T1000 (cell line): ENCODE results near the gene LZTFL1.

Experiments used
- DNase-seq: peaks from one replicate; lab custom pipeline; 2025; ENCODE audit warnings: mixed read lengths; lab: John Stamatoyannopoulos, UW

Gene LZTFL1, protein sequence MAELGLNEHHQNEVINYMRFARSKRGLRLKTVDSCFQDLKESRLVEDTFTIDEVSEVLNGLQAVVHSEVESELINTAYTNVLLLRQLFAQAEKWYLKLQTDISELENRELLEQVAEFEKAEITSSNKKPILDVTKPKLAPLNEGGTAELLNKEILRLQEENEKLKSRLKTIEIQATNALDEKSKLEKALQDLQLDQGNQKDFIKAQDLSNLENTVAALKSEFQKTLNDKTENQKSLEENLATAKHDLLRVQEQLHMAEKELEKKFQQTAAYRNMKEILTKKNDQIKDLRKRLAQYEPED

DNA sequence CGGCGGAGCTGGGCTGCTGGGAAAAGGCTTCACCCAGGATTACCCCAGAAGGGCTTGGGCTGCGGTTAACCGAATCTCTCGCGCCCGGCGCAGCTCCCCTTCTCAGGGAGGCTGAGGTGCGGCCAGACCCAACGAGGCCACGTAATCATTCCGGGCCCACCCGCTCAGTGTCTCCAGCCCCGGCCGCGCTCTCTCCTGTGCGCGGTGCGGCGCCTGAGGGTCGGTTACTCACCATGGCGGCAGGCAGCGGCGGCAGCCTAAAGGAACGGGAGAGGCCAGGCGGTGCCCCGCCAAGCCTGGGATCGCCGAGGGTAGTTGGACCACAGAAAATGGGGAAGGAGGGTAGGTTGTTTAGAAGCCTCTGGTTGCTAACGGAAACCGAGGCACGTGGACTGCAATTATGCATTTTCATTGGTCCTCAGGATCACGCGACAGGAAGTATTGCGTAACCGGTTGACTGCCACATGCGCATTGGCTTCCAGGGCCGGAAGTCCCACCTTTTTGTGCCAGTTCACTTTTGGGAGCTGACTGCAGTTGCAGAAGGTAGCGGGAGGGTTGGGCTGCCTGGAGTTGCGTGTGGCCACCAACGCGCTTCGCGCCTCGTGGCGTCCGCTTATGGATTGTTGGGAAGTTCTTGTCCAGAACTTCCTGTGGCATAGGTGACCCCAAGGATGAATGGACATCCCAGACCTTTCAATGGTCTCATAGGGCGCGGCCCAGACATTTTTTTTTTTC is at the start of gene LZTFL1:
Gene LZTFL1, minus strand, starts transcription at position 363 of the 735 bp plus-strand sequence. Its CDS starts 128 bp downstream, at position 235.
- peak; percentile 94 for DNase-seq

DNA sequence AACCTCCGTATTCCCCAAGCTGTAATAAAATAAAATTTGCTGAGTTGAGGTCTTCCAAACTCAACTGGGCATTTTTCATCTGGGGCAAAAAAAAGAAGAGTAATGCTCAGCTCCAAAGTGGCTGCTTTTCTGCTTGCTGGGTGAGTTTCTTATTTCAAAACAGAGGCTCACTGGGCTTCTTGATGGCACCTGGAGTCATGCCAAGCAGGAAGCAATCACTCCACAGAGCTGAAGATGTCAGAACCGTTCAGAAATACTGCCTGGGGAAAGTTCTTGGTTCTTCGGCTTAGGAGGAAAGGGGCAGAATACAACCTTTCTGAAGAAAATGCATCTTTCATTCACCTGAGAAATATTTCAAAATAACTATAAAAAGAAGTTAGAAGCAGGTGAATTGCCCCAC is 48.5 kb upstream of the LZTFL1 start:
- no peak for DNase-seq

DNA sequence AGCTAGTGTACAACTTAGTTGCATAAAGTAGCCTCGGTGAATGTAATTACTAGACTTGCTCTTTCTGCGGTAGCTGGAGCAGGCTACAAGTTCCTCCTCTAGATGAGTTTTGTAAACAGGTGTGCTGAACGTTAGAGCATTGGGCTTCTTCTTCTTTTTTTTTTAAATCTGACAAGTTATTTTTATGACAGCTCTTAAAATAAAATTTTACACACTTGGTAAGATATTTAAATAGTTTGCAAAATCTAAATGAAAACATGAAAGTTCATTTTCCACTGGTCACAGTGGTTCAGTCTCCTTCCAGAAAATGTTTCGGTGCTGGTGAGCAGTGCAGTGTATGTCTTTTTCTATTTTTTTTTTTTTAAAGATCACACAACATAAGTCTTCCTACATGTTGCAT is 47.4 kb upstream of the LZTFL1 start:
- DNase-seq, result no peak

DNA sequence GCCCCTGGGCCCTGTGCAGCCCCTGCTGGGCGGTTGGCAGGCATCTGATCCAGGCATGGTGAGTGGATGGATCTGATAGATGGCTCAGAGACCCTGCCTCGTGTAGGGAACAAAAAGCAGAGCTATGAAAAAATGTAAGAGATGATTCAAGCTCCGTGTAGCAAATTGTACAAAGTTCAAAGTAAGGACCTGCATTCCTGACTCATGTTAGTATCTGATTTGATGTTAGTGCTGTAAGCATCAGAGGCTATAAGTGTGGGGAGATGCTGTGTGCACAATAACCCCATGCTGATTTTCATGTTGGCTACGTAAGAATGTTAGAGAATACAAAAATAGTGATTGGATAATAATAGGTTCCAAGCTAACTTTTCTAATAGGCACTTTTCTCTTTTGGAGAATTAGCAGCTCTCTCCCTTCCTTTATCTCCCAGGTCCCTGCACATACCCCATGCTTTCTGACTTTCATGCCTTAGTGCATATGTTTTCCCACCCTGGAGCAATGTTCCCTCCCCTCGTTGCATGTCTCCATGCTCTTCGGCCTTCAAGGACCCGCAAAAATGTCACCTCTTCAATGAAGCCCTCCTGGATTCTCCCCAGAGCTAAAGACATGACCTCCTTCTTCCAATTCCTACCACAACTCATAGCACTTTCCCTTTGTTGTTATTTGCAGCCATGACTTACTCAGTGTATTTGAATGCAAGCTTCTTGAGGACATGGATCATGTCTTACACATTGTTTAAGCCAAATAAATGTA is 46.0 kb upstream of the LZTFL1 start:
- no peak for DNase-seq

DNA sequence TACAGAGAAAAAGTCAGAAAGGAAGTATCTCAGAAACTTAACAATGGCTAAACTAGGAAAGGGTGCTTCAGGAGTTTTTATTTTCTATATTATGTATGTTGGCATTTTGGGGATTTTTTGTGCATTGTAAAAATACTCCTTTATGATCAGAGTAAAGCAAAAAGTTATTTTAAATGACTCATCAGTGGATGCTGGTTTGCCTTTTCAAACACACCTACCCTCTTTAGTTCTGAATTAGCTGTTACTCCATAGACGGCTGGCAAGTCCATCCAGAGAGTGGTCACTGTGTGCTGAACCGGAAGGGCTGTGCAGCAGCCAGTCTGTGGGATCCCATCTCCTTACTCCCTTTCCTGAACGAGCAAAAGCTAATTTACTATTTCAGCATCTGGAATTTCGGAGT is 45.4 kb upstream of the LZTFL1 start:
- DNase-seq, result no peak

DNA sequence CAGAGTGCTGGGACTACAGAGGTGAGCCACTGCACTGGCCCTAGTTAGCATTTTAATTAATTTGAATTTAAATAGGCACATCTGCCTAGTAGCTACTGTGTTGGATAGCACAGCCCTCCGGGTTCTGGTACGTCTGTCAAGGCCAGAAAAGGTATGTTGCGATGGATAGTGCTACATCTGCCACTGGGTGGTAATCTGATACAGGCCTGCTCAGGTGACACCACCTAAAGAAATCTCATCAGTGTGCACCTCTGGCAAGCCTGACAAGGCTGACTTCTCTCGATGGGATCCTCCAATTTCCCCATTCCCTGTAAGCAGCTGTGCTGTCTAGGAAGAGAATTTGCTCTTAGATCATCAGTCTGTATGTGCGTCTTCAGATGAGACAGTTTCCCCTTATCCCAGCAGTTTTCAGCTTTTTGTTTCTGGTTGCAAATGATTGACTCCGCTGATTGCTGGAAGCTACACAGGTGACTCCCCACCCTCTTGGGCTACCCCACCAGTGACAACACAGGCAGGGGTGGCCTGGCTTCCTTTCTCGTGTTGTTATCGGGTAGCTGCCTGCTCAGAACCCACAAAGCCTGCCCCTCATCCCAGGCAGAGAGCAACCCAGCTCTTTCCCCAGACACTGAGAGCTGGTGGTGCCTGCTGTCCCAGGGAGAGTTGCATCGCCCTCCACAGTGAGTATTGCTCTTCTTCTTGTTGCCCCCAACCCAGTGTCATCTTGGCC is 44.2 kb upstream of the LZTFL1 start, which contains the start of gene CCR9:
Gene CCR9, plus strand, starts transcription at position 565 of the 727 bp plus-strand sequence. CDS start 8,391 bp downstream, outside the sequence.
- DNase-seq, result no peak

DNA sequence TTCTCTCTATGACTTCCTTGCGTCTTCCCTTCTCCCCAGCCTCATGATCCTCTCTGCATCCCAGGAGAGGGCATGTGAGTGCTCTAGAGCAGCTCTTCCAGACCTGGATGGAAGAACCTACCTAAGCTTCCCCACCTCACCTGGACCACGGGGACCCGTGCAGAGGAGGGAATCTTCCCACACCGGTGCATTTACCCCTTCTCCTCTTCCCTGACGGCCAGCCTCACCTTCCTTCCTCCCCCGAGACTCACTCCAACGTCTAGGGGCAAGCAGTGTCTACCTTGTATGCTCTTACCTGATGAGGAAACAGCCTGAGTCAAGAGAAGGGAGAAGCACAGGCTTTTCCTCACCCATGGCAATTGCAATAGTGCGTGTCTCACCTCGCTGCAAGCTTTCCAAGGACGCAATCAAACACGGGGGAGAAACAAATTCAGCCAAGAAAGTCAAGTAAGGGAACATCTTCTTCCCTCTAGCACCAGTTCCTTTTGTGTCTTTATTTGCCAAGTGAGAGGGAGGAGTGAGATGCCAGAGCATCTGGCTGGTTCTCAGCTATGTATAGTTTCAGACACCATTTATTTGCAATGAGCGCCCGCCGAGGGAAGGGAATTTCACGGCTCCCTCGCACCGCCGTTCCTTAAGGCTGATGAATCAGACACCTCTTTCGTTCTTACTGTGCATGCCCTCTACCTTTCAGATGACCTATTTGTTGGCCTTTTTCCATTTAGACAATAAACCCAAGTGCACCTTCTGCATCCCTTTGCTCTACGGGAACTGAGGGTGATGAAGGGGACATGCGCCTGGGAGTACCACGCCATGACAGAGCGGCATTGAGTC is 42.7 kb upstream of the LZTFL1 start:
- DNase-seq, result no peak

DNA sequence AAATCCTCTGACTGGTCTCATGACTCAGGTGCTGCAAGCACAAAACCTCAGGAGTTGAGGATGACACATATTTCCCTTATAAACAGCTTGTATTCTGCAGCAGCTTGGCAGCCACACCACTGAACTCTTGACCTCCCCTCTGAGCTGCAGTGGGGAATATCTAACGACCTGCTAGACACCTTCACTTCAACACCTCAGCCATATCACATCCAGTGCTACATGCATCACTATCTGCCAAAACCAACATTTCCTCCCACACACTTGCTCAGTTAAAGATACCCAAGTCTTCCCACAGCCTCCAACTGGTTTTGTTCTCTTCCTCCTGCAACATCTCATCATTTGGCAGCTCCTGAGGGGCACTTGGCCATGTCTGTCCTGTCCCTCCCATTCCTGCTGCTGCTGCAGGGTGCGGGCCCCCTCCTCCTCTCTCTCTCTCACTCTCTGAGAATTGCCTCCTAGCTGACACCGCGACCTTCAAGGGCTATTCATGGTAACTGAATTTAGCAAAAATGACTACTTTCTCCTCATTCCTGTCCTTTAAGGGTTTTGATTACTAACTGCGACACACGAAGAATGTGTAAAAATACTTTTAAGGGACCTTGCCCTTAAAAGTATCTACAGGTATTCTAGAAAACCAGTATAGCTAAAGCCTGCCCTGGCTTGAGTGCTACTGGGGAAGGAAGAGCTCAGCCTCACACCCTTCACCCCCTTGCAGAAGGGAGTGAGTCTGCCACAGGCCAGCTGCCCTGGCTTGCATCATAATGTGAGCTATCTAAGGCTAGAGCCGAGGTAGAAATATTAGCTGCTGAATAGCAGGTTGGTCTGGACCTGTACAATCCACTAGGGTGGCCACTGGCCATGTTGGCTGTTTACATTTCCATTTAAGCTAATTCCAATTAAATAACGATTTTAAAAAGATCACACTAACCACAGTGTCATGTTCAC is 39.4 kb upstream of the LZTFL1 start:
- DNase-seq, result no peak

DNA sequence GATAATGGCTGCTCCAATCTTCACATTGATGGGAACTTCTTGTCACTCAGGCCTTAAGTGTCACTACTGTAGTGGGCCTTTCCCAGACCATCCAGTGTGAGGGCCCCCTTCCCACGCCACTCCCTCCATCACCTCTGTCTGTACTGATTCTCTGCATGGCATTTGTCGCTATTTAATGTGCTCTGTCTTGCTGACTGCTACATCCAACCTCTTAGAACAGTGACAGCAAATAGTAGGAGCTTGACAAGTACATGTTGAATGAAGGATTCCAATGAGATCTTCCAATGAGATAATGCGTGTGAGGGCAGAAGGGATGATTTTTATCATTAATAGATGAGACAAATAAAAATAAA is 38.8 kb upstream of the LZTFL1 start:
- no peak for DNase-seq

DNA sequence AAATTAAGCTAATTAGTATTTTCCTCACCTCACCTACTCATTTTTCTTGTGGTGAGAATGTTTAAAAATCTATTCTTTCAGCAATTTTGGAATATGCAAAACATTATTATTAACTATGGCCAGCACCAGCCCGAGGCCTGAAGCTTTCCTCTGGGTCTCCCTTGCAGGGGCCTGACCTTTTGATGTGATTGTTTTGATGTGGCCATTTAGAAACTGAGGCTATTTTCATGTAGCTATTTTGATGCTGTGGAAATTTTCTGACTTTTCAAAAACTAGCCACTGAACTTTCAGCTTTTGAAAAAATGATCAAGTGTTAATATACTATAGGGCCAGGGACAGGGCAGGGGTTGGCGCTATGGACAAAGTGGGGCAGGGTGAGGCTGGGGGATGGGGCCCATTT is 36.2 kb upstream of the LZTFL1 start:
- DNase-seq, result no peak

DNA sequence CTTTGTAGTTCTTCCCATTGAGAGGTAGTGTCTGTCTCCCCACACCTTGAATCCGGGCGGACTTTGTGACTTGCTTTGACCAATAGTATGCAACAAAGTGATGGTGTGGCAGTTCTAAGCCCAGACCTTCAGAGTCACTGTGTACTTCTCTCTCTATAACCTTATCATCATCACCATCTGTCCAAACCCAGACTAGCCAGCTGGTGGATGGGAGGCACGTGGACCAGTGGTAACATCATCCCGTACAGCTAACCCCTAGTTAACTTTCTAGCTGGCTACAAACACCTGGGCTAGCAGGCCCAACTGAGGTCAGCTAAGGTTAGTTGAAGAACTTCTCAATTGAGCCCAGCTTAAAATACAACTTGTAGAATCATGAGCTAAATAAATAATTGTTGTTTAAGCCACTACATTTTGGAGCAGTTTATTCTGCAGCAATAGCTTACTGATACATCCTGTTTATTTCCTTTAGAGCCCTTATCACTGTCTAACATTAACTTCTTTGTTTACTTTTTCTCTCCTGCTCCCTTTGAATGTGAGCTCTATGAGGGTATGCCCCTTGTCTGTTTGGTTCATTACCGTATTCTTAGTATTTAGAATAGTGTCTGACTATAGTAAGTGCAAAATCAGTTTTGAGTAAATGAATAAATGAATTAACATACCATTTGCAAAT is 32.9 kb upstream of the LZTFL1 start:
- no peak for DNase-seq

DNA sequence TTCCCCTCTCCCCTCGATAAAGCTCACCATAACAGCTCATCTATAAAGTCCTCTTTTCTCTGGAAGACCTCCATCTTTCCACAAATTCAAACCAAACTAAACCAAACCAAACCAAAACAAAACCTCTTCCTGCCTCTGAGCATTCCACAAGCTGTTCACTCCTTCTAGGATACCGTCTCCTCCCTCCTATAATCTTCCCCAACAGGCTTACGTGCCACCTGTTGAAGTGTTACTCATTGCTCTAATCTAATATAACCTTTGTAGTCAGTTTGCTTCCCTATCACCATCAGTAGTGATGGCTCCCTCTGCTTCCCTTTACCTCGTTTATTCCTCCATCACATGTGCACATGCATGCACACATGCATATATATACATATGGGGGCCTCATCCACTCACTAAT is 31.7 kb upstream of the LZTFL1 start:
- DNase-seq, result no peak

DNA sequence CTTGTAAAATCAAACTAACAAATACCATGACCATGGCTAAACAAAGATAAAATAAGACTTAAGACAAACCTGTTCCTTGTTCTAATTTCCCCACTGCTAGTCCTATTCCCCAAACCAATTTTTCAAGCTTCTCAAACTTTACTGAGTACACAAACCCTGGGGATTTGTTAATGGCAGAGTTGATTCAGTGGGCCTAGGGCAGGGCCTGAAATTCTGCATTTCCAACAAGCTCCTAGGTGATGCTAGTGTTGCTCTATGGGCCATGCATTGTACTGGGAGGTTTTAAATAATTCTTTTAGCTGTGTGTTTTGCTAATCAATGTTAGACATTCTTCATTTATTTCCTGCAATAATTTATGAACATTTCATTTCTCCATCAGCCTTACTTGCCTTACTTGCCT is 31.1 kb upstream of the LZTFL1 start:
- DNase-seq, result no peak

DNA sequence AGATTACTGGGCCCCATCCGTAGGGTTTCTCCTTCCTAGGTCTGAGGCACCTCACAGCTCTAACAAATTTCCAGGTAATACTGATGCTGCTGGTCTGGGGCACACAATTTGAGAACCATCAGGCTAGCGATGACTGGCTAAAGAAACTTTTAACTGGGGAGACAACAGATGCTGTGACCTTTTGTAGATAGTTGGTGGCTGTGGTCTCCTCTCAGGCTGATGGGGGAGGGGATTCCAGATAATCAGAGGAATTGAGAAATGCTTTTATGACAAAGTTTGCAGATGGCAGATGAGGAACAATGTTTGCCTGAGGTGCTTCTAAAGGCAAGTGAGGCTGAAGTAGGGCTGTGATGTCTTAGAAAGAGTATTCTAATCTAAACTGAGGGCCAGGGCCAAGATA is 30.6 kb upstream of the LZTFL1 start:
- DNase-seq, result no peak

DNA sequence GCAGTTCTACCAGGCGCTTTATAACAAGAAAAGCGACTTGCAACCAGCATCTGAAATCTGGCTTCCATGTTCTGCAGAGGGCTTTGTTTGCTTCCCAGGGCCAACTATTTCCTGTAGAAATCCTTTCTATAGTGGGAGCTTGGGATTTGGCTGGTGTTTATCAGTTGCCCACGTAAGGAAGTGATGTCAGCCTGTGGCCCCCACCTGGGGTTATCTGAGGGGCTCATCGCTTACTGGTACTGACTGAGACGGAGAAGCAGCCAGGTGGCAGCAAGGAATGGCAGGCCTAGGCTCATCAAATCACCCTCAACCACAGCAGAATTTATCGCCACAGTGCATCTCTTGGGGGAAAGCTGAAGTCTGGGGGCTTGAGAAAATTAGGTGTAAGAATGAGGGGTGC is 29.9 kb upstream of the LZTFL1 start:
- no peak for DNase-seq

DNA sequence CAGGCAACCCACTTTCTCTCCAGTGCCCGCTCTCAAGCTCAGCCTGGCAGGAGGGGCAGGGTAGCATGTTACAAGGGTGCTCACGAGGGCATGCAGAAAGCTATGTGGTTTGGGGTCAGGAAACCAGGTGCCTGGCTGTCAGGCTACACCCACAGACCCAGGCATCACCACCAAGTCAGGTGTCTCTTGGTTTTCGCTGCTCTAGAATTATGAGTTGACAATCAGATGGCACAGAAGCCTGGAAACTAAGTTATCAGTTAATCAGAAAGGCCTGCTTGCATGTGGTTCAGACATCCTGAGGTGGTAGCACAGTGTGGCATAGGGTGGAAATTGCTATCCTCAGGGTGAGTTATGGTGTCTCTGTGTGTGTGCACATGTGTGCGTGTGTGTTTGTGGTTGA is 28.2 kb upstream of the LZTFL1 start:
- no peak for DNase-seq

DNA sequence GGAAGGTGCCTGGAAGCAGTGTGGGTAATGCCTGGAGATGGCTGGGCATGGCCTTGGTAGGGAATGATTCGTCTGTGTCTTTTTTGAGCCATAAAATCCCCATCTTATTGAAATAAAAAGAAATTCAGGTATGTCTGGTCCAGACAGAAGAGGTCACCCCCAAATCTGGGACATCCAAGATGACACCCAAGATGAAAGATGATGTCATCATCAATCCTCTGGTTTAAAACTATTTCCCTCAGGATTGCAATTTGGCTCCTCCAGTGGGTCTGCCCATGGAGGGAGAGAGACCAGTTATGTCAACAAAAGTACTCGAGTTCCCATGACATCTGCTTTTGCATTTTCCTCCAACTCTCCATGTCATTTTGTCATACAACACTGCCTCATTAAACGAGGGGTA is 27.7 kb upstream of the LZTFL1 start:
- no peak for DNase-seq

DNA sequence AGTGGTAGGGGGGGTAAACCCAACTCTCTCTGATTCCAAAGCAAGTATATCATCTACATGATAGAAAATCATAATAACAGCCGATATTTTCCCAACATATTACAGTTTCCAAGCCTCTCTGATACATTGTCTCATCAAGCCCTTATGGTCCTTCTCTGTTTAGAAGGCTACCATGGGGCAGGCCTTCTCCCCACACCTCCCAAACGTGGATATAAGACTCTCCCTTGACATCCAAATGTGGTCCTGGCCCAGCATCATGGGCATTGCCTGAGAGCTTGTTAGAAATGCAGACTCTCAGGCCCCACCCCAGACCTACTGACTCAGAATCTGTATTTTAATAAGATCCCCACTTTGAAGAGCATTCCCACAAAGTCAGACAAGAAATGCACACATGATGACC is 26.7 kb upstream of the LZTFL1 start:
- no peak for DNase-seq

DNA sequence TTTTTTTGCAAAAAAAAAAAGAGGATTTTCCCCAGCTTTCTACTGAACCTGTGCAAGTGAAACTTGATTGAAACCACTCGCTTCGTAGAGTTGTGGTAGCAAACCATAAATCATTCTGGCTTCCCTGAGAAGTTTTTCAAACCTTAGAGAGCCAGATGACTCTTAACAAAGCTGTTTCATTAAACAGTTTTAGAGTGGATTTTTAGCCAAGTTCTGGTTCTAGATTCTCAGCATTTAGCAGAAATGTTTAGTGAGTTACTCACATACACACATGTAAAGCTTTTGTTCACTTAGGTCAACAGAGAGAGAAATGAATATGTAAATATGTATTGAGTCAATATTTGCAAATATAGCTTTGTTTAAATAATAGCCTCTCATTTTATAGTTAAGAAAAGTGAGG is 26.3 kb upstream of the LZTFL1 start:
- no peak for DNase-seq

DNA sequence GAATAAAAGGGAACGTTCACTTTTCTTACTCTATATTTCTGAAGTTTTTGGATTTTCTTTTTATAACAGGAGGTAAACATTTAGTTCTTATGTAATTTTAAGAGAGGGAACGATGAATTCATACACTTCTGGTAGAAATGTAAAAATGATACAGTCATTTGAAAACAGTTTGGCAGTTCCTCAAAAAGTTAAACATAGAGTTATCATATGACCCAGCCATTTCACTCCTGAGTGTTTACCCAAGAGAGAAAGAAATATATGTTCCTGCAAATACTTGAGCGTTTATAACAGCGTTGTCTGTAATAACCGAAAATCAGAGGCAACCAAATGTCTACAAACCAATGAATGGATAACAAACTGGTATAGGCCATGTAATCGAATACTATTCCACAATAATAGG is 23.6 kb upstream of the LZTFL1 start:
- DNase-seq, result no peak
